Measurements from ENCODE around the gene SURF4. TPM values are rescaled to one million over a fixed set of nuclear protein-coding genes. Genes with fewer than 3 reads are reported as not detected.

The SURF4 gene
- polyA plus RNA-seq, 3 donors: 61.4 to 175 (median 157) TPM

DNA sequence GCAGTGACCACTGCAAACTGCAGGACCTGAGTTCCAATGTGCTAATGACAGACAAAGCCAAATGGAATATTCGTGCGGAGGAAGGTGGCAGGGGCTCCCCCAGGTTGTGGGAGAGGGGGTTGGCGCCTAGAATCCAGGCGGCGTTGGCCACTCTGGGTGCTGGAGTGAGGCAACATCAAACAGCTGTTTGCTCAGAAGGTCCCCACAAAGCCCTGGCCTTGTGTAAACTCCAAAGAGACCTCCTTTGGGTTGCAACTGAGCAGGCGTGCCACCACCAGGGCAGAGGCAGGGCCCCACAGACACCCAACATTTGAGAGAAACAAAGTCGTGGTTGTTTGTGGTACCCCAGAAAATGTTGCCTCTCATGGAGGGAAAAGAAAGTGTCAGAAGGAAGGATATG lies 14.9 kb upstream of the SURF4 start:
- H3K4me1 Mint-ChIP-seq: no peaks in the 10 kb centered on the region
- no peak overlapping the region for H3K4me3 Mint-ChIP-seq
- no peak overlapping the region for H3K9ac ChIP-seq (ENCODE audit: insufficient read depth, low read length, poor library complexity, severe bottlenecking)
- H3K4me3 ChIP-seq (replicated peaks in 1 of 3; ENCODE audit: low read depth in 2 of 3, low read length in 3 of 3): no peak overlapping the region
- 88% methylated on average over 5 of the region's 7 CpGs for WGBS (ENCODE audit: insufficient coverage)
- no peaks in the 10 kb centered on the region for H3K36me3 Mint-ChIP-seq
- intact Hi-C loops (cut with micrococcal nuclease): no loop called here
- no peaks in the 10 kb centered on the region for H4K20me1 ChIP-seq (ENCODE audit: insufficient read depth, low read length)
- no peak overlapping the region for H3K27ac ChIP-seq (ENCODE audit: low read depth in 1 of 2, low read length in 2 of 2)
- H3K9me3 ChIP-seq (replicated peaks in 1 of 2; ENCODE audit: control insufficient read depth in 1 of 2, insufficient read depth in 1 of 2, low read length in 2 of 2): no peaks in the 10 kb centered on the region
- no peaks in the 10 kb centered on the region for H3K36me3 ChIP-seq (replicated peaks in 1 of 2; ENCODE audit: control insufficient read depth in 1 of 2, insufficient read depth in 2 of 2, low read length in 2 of 2)
- no peaks in the 10 kb centered on the region for H3K79me2 ChIP-seq (ENCODE audit: insufficient read depth, low read length)
- peak overlapping the region in 1 of 7 donors; percentile 53 for H3K27ac Mint-ChIP-seq
- no peak overlapping the region for H3K4me2 ChIP-seq (replicated peaks; ENCODE audit: extremely low read depth, low read length, poor library complexity, severe bottlenecking)
- no peaks in the 10 kb centered on the region for H3K4me1 ChIP-seq (ENCODE audit: control insufficient read depth in 1 of 2, insufficient read depth in 2 of 2, low read length in 2 of 2)
- no peak overlapping the region for H2AFZ ChIP-seq (ENCODE audit: insufficient read depth, low read depth, low read length, poor library complexity, severe bottlenecking)
- H3K27me3 Mint-ChIP-seq (ENCODE audit: low read depth in 3 of 3): peaks cover 4 to 19% (median 7%) of the 10 kb centered on the region in 3 donors
- H3K27me3 ChIP-seq (ENCODE audit: control insufficient read depth in 2 of 2, insufficient read depth in 2 of 2, low read length in 2 of 2): no peaks in the 10 kb centered on the region
- TF ChIP-seq CTCF (IDR thresholded peaks at IDR 0.05): no peak
- no peak for DNase-seq
- peaks cover 0 to 3% (median 0%) of the 10 kb centered on the region in 7 donors for H3K9me3 Mint-ChIP-seq

DNA sequence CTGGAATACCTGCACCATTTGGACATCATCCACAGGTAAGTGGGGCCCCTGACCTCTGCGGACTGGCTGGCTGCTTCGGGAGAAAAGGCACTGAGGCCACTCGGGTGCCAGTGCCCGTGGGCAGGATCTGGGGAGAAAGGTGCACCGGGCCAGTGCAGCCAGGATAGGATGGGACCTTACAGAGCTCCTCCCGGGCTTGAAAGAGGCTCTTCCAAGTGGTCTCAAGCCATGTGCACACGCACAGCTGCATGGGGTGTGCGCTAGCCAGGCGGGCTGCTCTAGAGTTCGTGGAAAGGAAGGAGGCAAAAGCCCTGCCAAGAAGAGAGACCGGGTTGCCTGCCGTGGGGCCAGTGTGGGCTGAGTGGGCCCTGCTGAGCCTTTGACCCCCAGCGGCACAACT lies 13.7 kb upstream of the SURF4 start:
- no peak overlapping the region for H2AFZ ChIP-seq (ENCODE audit: insufficient read depth, low read depth, low read length, poor library complexity, severe bottlenecking)
- H3K79me2 ChIP-seq (ENCODE audit: insufficient read depth, low read length): no peaks in the 10 kb centered on the region
- no peak for TF ChIP-seq CTCF (IDR thresholded peaks at IDR 0.05)
- H3K27ac Mint-ChIP-seq: no peak overlapping the region
- no peak overlapping the region for H3K4me3 ChIP-seq (replicated peaks in 1 of 3; ENCODE audit: low read depth in 2 of 3, low read length in 3 of 3)
- H3K36me3 ChIP-seq (replicated peaks in 1 of 2; ENCODE audit: control insufficient read depth in 1 of 2, insufficient read depth in 2 of 2, low read length in 2 of 2): no peaks in the 10 kb centered on the region
- H3K27ac ChIP-seq (ENCODE audit: low read depth in 1 of 2, low read length in 2 of 2): no peak overlapping the region
- DNase-seq: no peak
- no peaks in the 10 kb centered on the region for H3K9me3 ChIP-seq (replicated peaks in 1 of 2; ENCODE audit: control insufficient read depth in 1 of 2, insufficient read depth in 1 of 2, low read length in 2 of 2)
- H3K4me2 ChIP-seq (replicated peaks; ENCODE audit: extremely low read depth, low read length, poor library complexity, severe bottlenecking): no peak overlapping the region
- H3K27me3 ChIP-seq (ENCODE audit: control insufficient read depth in 2 of 2, insufficient read depth in 2 of 2, low read length in 2 of 2): no peaks in the 10 kb centered on the region
- H3K9me3 Mint-ChIP-seq: peaks cover 0 to 3% (median 0%) of the 10 kb centered on the region in 7 donors
- H3K4me1 ChIP-seq (ENCODE audit: control insufficient read depth in 1 of 2, insufficient read depth in 2 of 2, low read length in 2 of 2): no peaks in the 10 kb centered on the region
- intact Hi-C loops (cut with micrococcal nuclease): no loop called here
- WGBS (ENCODE audit: insufficient coverage): 95% methylated on average over 13 of the region's 13 CpGs
- H3K4me1 Mint-ChIP-seq: no peaks in the 10 kb centered on the region
- H3K36me3 Mint-ChIP-seq: no peaks in the 10 kb centered on the region
- H3K27me3 Mint-ChIP-seq (ENCODE audit: low read depth in 3 of 3): peaks cover 4 to 12% (median 6%) of the 10 kb centered on the region in 3 donors
- no peaks in the 10 kb centered on the region for H4K20me1 ChIP-seq (ENCODE audit: insufficient read depth, low read length)
- no peak overlapping the region for H3K4me3 Mint-ChIP-seq
- no peak overlapping the region for H3K9ac ChIP-seq (ENCODE audit: insufficient read depth, low read length, poor library complexity, severe bottlenecking)

Measured in CD14-positive monocyte (primary cell).